ENCODE data around the gene SH3GL1.

DNA sequence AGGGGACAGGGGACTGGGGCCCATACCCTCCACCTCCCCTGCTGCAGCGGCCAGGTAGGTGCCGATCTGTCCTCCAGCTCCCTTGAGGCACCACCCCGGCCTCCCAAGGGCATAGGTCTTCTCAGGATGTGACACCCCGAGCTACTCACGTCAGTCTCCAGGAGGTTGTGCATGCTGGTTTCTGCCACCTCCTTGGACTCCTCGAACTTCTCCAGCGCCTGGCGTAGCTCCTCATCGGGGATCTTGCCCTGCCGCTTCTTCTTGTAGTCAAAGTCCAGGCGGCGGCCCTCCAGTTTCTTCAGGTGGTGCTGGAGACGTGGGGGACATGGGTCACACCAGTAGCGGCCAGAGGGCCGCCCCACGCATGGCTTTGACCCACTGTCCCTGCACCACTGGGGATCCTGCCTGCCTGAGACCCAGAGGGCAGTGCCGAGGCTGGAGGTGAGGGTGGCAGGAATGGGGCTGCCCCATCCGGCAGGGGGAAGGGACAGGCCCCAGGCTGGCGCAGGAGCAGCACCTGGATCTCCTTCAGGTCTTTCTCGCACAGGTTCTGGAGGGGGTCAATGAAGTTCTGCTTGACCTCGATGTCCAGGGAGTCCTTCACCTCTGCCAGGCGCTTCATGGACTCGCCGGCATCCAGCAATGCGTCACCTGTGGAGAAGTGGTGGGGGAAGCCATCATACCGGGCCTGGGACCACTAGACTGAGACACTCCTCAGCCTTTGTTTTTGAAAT, 36.6 kb downstream of the SH3GL1 start:
- TF ChIP-seq, protein P1, sequence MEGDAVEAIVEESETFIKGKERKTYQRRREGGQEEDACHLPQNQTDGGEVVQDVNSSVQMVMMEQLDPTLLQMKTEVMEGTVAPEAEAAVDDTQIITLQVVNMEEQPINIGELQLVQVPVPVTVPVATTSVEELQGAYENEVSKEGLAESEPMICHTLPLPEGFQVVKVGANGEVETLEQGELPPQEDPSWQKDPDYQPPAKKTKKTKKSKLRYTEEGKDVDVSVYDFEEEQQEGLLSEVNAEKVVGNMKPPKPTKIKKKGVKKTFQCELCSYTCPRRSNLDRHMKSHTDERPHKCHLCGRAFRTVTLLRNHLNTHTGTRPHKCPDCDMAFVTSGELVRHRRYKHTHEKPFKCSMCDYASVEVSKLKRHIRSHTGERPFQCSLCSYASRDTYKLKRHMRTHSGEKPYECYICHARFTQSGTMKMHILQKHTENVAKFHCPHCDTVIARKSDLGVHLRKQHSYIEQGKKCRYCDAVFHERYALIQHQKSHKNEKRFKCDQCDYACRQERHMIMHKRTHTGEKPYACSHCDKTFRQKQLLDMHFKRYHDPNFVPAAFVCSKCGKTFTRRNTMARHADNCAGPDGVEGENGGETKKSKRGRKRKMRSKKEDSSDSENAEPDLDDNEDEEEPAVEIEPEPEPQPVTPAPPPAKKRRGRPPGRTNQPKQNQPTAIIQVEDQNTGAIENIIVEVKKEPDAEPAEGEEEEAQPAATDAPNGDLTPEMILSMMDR (IDR thresholded peaks at IDR 0.05), result no peak
- no peak for TF ChIP-seq POLR2AphosphoS5 (IDR thresholded peaks at IDR 0.05)
- TF ChIP-seq EP300 (IDR thresholded peaks at IDR 0.05), result no peak
